Gastroesophageal sphincter (tissue), 3 donors: ENCODE results near the gene FNBP1.

Experiments
- CTCF ChIP-seq, 4 experiments: fragments of 200-600 bp in 2 of 4; fragments of 450-650 bp in 2 of 4; sonication (generic) in 1 of 4; IDR thresholded peaks; one replicate each; pipeline ENCODE4 v1.5.1; 2017 to 2019; ENCODE audit warnings: antibody characterized with exemption in 4 of 4, mild to moderate bottlenecking in 2 of 4, moderate library complexity in 2 of 4
- POLR2A ChIP-seq, 2 donors: fragments of 450-650 bp; IDR thresholded peaks; one replicate each; pipeline ENCODE4 v1.6.1; 2017; ENCODE audit warnings: antibody characterized with exemption in 2 of 2, mild to moderate bottlenecking in 2 of 2, moderate library complexity in 1 of 2

GRCh38 chr9:129866394-129867135 is 176.4 kb downstream of the FNBP1 start:
- no peak for TF ChIP-seq POLR2A (IDR thresholded peaks at IDR 0.05)
- no peak for TF ChIP-seq CTCF (IDR thresholded peaks at IDR 0.05)
